CD4-positive, alpha-beta memory T cell (primary cell): ENCODE measurements around the gene MAP4K4. TPM values are rescaled to one million over a fixed set of nuclear protein-coding genes. Genes with fewer than 3 reads are reported as not detected.
"Not testable (repeated sequence)": the region's sequence is repeated elsewhere in the genome, so short reads cannot be mapped to it uniquely, and the experiment has no call there.

Experiments used
- CTCF ChIA-PET: fragments of 350-600 bp; sonication (Branson Sonifier 250); formaldehyde crosslinking; loops from one replicate; lab custom pipeline; 2021; ENCODE audit warnings: inconsistent platforms; ENCODE audit not compliant: partially characterized antibody; lab: Charles Lee
- POLR2A ChIA-PET: fragments of 350-600 bp; sonication (Branson Sonifier 250); formaldehyde crosslinking; loops from one replicate; lab custom pipeline; 2021; ENCODE audit not compliant: partially characterized antibody; lab: Charles Lee
- DNase-seq, 5 donors: peaks; one replicate each; pipeline versions ENCODE4 v3.0.0 to v3.0.0-alpha.2; 2020 to 2022; ENCODE audit warnings: mixed read lengths in 1 of 5
- H3K27ac ChIP-seq: one replicate; pipeline ENCODE4 v1.7.0; 2013; ENCODE audit warnings: low read depth, low read length
- H3K27me3 ChIP-seq: 2 replicates; pipeline ENCODE4 v1.7.0; 2013; ENCODE audit warnings: mild to moderate bottlenecking, low read length, moderate library complexity; ENCODE audit not compliant: insufficient read depth
- H3K36me3 ChIP-seq: 2 replicates; pipeline ENCODE4 v1.7.0; 2013; ENCODE audit warnings: mild to moderate bottlenecking, low read length, moderate library complexity; ENCODE audit not compliant: insufficient read depth
- H3K4me1 ChIP-seq: 2 replicates; pipeline ENCODE4 v1.7.0; 2013; ENCODE audit warnings: mild to moderate bottlenecking, low read length, moderate library complexity; ENCODE audit not compliant: insufficient read depth
- H3K4me3 ChIP-seq, 2 donors: one replicate each; pipeline ENCODE4 v1.7.0; 2013; ENCODE audit warnings: low read length in 2 of 2, mild to moderate bottlenecking in 1 of 2
- H3K9me3 ChIP-seq, 2 donors: one replicate each; pipeline ENCODE4 v1.7.0; 2013; ENCODE audit warnings: low read length in 2 of 2, control low read depth in 1 of 2; ENCODE audit not compliant: control insufficient read depth in 1 of 2
- H3K27ac Mint-ChIP-seq, 7 donors: one replicate each; pipeline ENCODE4 v1.8.0; 2020 to 2021; ENCODE audit warnings: mixed read lengths in 7 of 7, mild to moderate bottlenecking in 6 of 7, inconsistent platforms in 3 of 7, moderate library complexity in 3 of 7
- H3K27me3 Mint-ChIP-seq, 2 donors: one replicate each; pipeline ENCODE4 v1.8.0; 2020 to 2021; ENCODE audit warnings: mixed read lengths in 2 of 2
- H3K36me3 Mint-ChIP-seq, 2 donors: one replicate each; pipeline ENCODE4 v1.8.0; 2020 to 2021; ENCODE audit warnings: mixed read lengths in 2 of 2, inconsistent platforms in 1 of 2, mild to moderate bottlenecking in 1 of 2
- H3K4me1 Mint-ChIP-seq, 4 donors: one replicate each; pipeline ENCODE4 v1.8.0; 2020 to 2021; ENCODE audit warnings: mixed read lengths in 4 of 4, mild to moderate bottlenecking in 1 of 4
- H3K4me3 Mint-ChIP-seq, 8 donors: one replicate each; pipeline ENCODE4 v1.8.0; 2020 to 2021; ENCODE audit warnings: mixed read lengths in 8 of 8, mild to moderate bottlenecking in 7 of 8, moderate library complexity in 6 of 8, inconsistent platforms in 3 of 8
- H3K9me3 Mint-ChIP-seq, 8 donors: one replicate each; pipeline ENCODE4 v1.8.0; 2020 to 2021; ENCODE audit warnings: mixed read lengths in 8 of 8, mild to moderate bottlenecking in 5 of 8, inconsistent platforms in 3 of 8, moderate library complexity in 1 of 8
- intact Hi-C: fragments of 100-400 bp; cut with micrococcal nuclease; formaldehyde crosslinking; loops from one replicate; pipeline ENCODE4 v1.15.1; 2023
- polyA plus RNA-seq, 2 donors: library from polyadenylated mRNA; unstranded; fragments of 300-500 nt; fragmentation: Illumina TruSeq; gene quantifications; one replicate each; pipeline ENCODE4 v1.2.3, GENCODE V29; 2021
- total RNA-seq, 2 experiments: library from RNA; stranded (reverse); gene quantifications; one replicate each; pipeline ENCODE4 v1.2.3, GENCODE V29; 2021

MAP4K4 gene
- total and polyA plus RNA-seq, 4 experiments from 2014 or later = 2.4 to 114 (median 62.2) TPM

DNA sequence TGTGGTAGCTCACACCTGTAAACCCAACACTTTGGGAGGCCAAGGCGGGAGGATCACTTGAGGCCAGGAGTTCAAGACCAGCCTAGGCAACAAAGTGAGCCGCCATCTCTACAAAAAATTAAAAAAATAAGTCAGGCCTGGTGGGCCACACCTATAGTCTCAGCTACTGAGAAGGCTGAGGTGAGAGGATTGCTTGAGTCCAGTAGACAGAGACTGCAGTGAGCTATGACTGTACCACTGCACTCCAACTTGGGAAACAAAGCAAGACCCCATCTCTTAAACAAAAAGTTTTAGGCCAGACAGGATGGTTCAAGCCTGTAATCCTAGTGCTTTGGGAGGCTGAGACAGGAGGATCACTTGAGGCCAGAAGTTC lies 224.4 kb downstream of the MAP4K4 start:
- H3K4me3 Mint-ChIP-seq = no peak overlapping the region
- no peaks in the 10 kb centered on the region for H3K36me3 ChIP-seq
- peaks cover 0 to 43% (median 34%) of the 10 kb centered on the region in 8 donors for H3K9me3 Mint-ChIP-seq

DNA sequence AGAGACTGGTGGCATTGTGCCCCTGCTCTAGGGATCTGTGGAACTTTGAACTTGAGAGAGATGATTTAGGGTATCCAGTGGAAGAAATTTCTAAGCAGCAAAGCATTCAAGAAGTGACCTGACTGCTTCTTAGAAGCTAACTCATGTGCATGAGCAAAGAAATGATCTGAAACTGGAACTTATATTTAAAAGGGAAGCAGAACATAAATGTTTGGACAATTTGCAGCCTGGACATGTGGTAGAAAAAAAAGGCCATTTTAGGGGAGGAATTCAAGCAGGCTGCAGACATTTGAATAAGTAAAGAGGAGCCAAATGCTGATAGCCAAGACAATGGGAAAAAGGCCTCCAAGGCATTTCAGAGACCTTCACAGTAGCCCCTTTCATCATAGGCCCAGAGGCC lies 226.8 kb downstream of the MAP4K4 start:
- H3K27ac ChIP-seq, H3K4me1 Mint-ChIP-seq, POLR2A ChIA-PET, H3K4me1 ChIP-seq, DNase-seq, H3K9me3 ChIP-seq, CTCF ChIA-PET, H3K4me3 Mint-ChIP-seq, intact Hi-C loops, H3K36me3 ChIP-seq, H3K27ac Mint-ChIP-seq, H3K27me3 ChIP-seq, H3K27me3 Mint-ChIP-seq, H3K4me3 ChIP-seq: not testable (repeated sequence)
- peaks cover 16 to 21% of the 10 kb centered on the region in 2 donors for H3K36me3 Mint-ChIP-seq
- H3K9me3 Mint-ChIP-seq = peaks cover 3 to 57% (median 43%) of the 10 kb centered on the region in 8 donors

More for the DNA sequence above, 224.4 kb downstream of the MAP4K4 start:
- Mint-ChIP-seq H3K27ac (no peak overlapping the region), H3K27me3 (no peaks in the 10 kb centered on the region), H3K36me3 (peaks cover 14 to 21% of the 10 kb centered on the region in 2 donors), H3K4me1 (no peaks in the 10 kb centered on the region)
- Histone ChIP-seq H3K27ac (no peak overlapping the region), H3K4me3 (no peak overlapping the region), H3K4me1 (no peaks in the 10 kb centered on the region), H3K9me3 (peaks cover 0 to 1% of the 10 kb centered on the region in 2 donors), H3K27me3 (no peaks in the 10 kb centered on the region)
- ChIA-PET CTCF (no interaction called here), POLR2A (no interaction called here)
- DNase-seq = no peak
- intact Hi-C loops = no loop called here

DNA sequence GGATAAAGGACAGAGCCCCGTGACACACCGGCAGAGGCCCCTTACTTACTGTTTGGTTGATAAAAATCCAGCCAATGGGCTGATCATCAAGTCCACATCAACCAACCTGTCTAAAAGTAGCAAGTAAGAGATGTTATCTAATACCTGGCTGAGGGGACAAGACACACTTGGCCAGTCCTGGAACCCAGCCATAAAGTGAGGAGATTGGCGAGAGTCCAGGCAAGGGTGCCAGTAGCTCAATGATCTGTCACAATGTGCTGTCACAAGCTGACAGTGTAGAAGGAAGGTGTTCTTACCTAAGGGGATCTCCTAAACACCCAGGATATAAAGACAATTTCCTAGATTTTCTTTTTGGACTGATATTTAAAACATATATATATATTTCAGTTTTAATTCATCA lies 232.5 kb downstream of the MAP4K4 start:
- Mint-ChIP-seq H3K4me1 (no peaks in the 10 kb centered on the region), H3K9me3 (peaks cover 3 to 38% (median 25%) of the 10 kb centered on the region in 8 donors), H3K36me3 (peaks cover 10 to 13% of the 10 kb centered on the region in 2 donors), H3K27me3 (peaks cover 4 to 12% of the 10 kb centered on the region in 2 donors), H3K27ac (no peak overlapping the region), H3K4me3 (no peak overlapping the region)
- POLR2A ChIA-PET = no interaction called here
- Histone ChIP-seq H3K4me3 (no peak overlapping the region), H3K27me3 (no peaks in the 10 kb centered on the region), H3K4me1 (no peaks in the 10 kb centered on the region), H3K27ac (no peak overlapping the region), H3K36me3 (no peaks in the 10 kb centered on the region), H3K9me3 (peaks cover 0 to 8% of the 10 kb centered on the region in 2 donors)
- CTCF ChIA-PET = no interaction called here
- intact Hi-C loops = no loop called here
- no peak for DNase-seq

DNA sequence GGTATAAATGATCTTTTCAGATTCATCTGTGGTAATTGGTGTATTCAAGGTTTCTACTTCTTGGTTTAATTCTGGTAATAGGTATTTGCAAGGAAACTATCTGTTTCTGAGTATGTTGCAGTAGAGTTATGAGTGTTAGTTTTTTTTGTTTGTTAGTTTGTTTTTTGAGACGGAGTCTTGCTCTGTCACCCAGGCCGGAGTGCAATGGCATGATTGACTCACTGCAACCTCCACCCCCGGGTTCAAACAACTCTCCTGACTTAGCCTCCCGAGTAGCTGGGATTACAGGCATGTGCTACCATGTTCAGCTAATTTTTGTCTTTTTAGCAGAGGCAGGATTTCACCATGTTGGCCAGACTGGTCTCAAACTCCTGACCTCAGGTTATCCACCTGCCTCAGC lies 233.3 kb downstream of the MAP4K4 start:
- peaks cover 3 to 30% (median 19%) of the 10 kb centered on the region in 8 donors for H3K9me3 Mint-ChIP-seq
- ChIA-PET POLR2A (no interaction called here), CTCF (no interaction called here)
- H3K36me3 Mint-ChIP-seq = peaks cover 8% of the 10 kb centered on the region in 2 donors
- peaks cover 4 to 14% of the 10 kb centered on the region in 2 donors for H3K27me3 Mint-ChIP-seq
- no peak for DNase-seq
- Histone ChIP-seq H3K9me3 (peaks cover 0 to 8% of the 10 kb centered on the region in 2 donors), H3K27me3 (no peaks in the 10 kb centered on the region), H3K27ac (no peak overlapping the region), H3K4me1 (no peaks in the 10 kb centered on the region), H3K36me3 (no peaks in the 10 kb centered on the region), H3K4me3 (no peak overlapping the region)
- no peaks in the 10 kb centered on the region for H3K4me1 Mint-ChIP-seq
- no peak overlapping the region for H3K4me3 Mint-ChIP-seq
- intact Hi-C loops = no loop called here
- no peak overlapping the region for H3K27ac Mint-ChIP-seq

DNA sequence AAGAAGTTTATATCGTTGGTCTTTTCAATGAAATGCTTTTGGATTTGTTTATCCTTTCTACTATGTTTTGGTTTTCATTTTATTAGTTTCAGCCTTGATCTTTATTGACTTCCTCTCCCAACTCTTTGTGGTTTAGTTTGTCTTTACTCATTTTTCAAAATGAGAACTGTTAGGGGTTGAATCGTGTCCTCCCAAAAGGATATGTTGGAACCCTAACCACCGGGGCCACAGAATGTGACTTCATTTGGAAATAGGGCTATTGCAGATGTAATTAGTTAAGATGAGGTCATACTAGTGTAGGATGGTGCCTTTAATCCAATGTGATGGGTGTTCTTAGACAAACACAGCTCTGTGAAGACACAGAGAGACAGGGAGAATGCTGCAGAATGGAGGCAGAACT lies 233.9 kb downstream of the MAP4K4 start:
- H3K4me1 Mint-ChIP-seq = no peaks in the 10 kb centered on the region
- peaks cover 3 to 26% (median 16%) of the 10 kb centered on the region in 8 donors for H3K9me3 Mint-ChIP-seq
- H3K9me3 ChIP-seq = peaks cover 0 to 8% of the 10 kb centered on the region in 2 donors
- peaks cover 6 to 7% of the 10 kb centered on the region in 2 donors for H3K36me3 Mint-ChIP-seq
- ChIA-PET CTCF (no interaction called here), POLR2A (no interaction called here)
- H3K27me3 Mint-ChIP-seq = peaks cover 4 to 14% of the 10 kb centered on the region in 2 donors
- no peak overlapping the region for H3K27ac ChIP-seq
- DNase-seq = no peak
- intact Hi-C loops = no loop called here
- no peak overlapping the region for H3K27ac Mint-ChIP-seq
- H3K4me1 ChIP-seq = no peaks in the 10 kb centered on the region
- no peaks in the 10 kb centered on the region for H3K36me3 ChIP-seq
- no peaks in the 10 kb centered on the region for H3K27me3 ChIP-seq
- no peak overlapping the region for H3K4me3 ChIP-seq
- no peak overlapping the region for H3K4me3 Mint-ChIP-seq

DNA sequence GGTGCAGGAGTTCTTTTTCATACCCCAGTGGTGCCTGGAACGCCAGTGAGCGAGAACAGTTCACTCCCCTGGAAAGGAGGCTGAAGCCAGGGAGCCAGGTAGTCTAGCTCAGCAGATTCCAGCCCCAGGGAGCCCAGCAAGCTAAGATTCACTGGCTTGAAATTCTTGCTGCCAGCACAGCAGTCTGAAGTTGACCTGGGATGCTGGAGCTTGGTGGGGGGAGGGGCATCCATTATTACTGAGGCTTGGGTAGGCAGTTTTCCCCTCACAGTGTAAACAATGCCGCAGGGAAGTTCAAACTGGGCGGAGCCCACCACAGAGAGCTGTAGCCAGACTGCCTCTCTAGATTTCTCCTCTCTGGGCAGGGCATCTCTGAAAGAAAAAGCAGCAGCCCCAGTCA lies 238.3 kb downstream of the MAP4K4 start:
- H3K4me1 Mint-ChIP-seq, H3K4me3 ChIP-seq, H3K27ac Mint-ChIP-seq, H3K36me3 ChIP-seq, POLR2A ChIA-PET, CTCF ChIA-PET, H3K27me3 ChIP-seq, H3K27ac ChIP-seq, intact Hi-C loops, H3K4me3 Mint-ChIP-seq, H3K9me3 ChIP-seq, H3K4me1 ChIP-seq, H3K36me3 Mint-ChIP-seq, DNase-seq: not testable (repeated sequence)
- peaks cover 5 to 13% of the 10 kb centered on the region in 2 donors for H3K27me3 Mint-ChIP-seq
- H3K9me3 Mint-ChIP-seq = peaks cover 2 to 23% (median 10%) of the 10 kb centered on the region in 8 donors

DNA sequence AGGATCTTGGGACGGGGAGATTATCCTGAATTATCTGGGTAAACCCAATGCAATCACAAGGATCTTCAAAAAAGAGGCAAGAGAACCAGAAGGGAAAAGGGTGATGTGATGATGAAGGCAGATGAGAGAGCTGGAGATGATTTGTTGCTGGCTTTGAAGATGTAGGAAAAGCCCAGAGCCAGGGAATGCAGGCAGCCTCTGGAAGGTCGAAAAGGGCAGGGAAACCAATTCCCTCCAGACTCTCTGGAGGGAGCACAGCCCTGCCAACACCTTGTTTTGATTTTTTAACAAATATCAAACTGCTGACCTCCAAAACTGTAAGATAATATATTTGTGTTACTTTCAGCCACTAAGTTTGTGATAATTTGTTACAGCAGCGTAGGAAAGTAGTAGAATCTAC lies 245.3 kb downstream of the MAP4K4 start:
- CTCF ChIA-PET = no interaction called here

More for the DNA sequence above, 245.3 kb downstream of the MAP4K4 start:
- H3K4me3 Mint-ChIP-seq = no peak overlapping the region
- H3K27ac ChIP-seq = no peak overlapping the region
- intact Hi-C loops = no loop called here
- H3K4me1 ChIP-seq = no peaks in the 10 kb centered on the region
- peaks cover 1 to 2% of the 10 kb centered on the region in 2 donors for H3K27me3 Mint-ChIP-seq
- no peak overlapping the region for H3K4me3 ChIP-seq
- H3K36me3 ChIP-seq = no peaks in the 10 kb centered on the region
- POLR2A ChIA-PET = no interaction called here
- H3K36me3 Mint-ChIP-seq = peaks cover 0 to 1% of the 10 kb centered on the region in 2 donors
- no peaks in the 10 kb centered on the region for H3K4me1 Mint-ChIP-seq
- H3K27me3 ChIP-seq = no peaks in the 10 kb centered on the region
- H3K9me3 ChIP-seq = no peaks in the 10 kb centered on the region
- no peak overlapping the region for H3K27ac Mint-ChIP-seq
- no peak for DNase-seq
- H3K9me3 Mint-ChIP-seq = peaks cover 0 to 14% (median 7%) of the 10 kb centered on the region in 8 donors
